Body of pancreas (tissue), 4 donors: ENCODE data around the gene UBE2L3. TPM values are rescaled to one million over a fixed set of nuclear protein-coding genes. Genes with fewer than 3 reads are reported as not detected.

ENCODE experiments used
- ATAC-seq: fragments of 150-250 bp; one replicate; pipeline ENCODE4 v1.9.1; 2016
- DNase-seq, 4 donors: peaks; one replicate each; pipeline ENCODE4 v3.0.0-alpha.2; 2019
- H3K27ac ChIP-seq, 4 donors: fragments of 200-600 bp; sonication (generic); 1 replicate in 3 of 4; 2 replicates in 1 of 4; pipeline versions ENCODE4 v1.5.1 to v1.6.1; 2016 to 2019; ENCODE audit warnings: mild to moderate bottlenecking in 1 of 4, mixed read lengths in 1 of 4, moderate library complexity in 1 of 4
- H3K27me3 ChIP-seq, 2 donors: fragments of 200-600 bp; sonication (generic); one replicate each; pipeline ENCODE4 v1.6.0; 2016; ENCODE audit warnings: mild to moderate bottlenecking in 1 of 2
- H3K36me3 ChIP-seq, 2 donors: fragments of 200-600 bp; sonication (generic); replicated peaks in 1 of 2; 2 replicates each; pipeline ENCODE4 v1.5.1; 2016; ENCODE audit warnings: low read depth in 2 of 2; ENCODE audit not compliant: insufficient read depth in 1 of 2
- H3K4me1 ChIP-seq: fragments of 200-600 bp; sonication (generic); one replicate; pipeline ENCODE4 v1.6.0; 2016
- H3K4me3 ChIP-seq, 2 donors: fragments of 200-600 bp; sonication (generic); 1 replicate in 1 of 2; 2 replicates in 1 of 2; pipeline ENCODE4 v1.5.1; 2016 to 2019
- H3K9me3 ChIP-seq, 3 donors: fragments of 200-600 bp; sonication (generic); 1 replicate in 2 of 3; 2 replicates in 1 of 3; pipeline ENCODE4 v1.5.1; 2016
- CTCF ChIP-seq, 7 experiments: fragments of 450-650 bp in 4 of 7; fragments of 200-600 bp in 3 of 7; sonication (generic) in 3 of 7; IDR thresholded peaks; one replicate each; pipeline ENCODE4 v1.5.1; 2016 to 2019; ENCODE audit warnings: antibody characterized with exemption in 7 of 7
- POLR2A ChIP-seq, 3 donors: fragments of 450-650 bp; IDR thresholded peaks; one replicate each; pipeline ENCODE4 v1.6.1; 2016; ENCODE audit warnings: antibody characterized with exemption in 3 of 3, mild to moderate bottlenecking in 2 of 3
- WGBS, 2 donors: methylation state at CpG; one replicate each; pipeline ENCODE4 v1.1.5; 2017; 5-methylcytosine and 5-hydroxymethylcytosine counted together
- intact Hi-C: fragments of 100-400 bp; cut with DNase I; formaldehyde crosslinking; loops from one replicate; pipeline ENCODE4 v1.15.1; 2023
- total RNA-seq, 2 donors: library from RNA; depleted of rRNA; stranded (reverse); fragments of >200 nt; gene quantifications; one replicate each; pipeline ENCODE4 v1.1.0, GENCODE V29; 2016

The UBE2L3 gene
- total RNA-seq, 2 donors from 2014 or later, result 17.4 to 33.3 TPM

GRCh38 chr22:21646608-21647590, 79.4 kb downstream of the UBE2L3 start:
- WGBS, 2 donors, result 42 to 43% methylated on average over 14 of the region's 14 CpGs
- DNase-seq, result peak; percentile 85 to 88 (median 87)
- peak; percentile 67 to 88 (median 84) for TF ChIP-seq CTCF (IDR thresholded peaks at IDR 0.05)
- TF ChIP-seq POLR2A (IDR thresholded peaks at IDR 0.05), result no peak

GRCh38 chr22:21650280-21650679, 82.8 kb downstream of the UBE2L3 start:
- Histone ChIP-seq H3K36me3 (peaks cover 0 to 2% of the 10 kb centered on the region in 2 donors), H3K9me3 (no peaks in the 10 kb centered on the region), H3K27me3 (no peaks in the 10 kb centered on the region), H3K27ac (no peak overlapping the region), H3K4me3 (no peak overlapping the region), H3K4me1 (peaks cover 30% of the 10 kb centered on the region)
- DNase-seq (no peak), ATAC-seq (no peak)
- no peak for TF ChIP-seq POLR2A (IDR thresholded peaks at IDR 0.05)
- no peak for TF ChIP-seq CTCF (IDR thresholded peaks at IDR 0.05)
- intact Hi-C loops, result no loop called here
- 87% methylated on average over 7 of the region's 7 CpGs for WGBS, 2 donors

More at GRCh38 chr22:21646608-21647590, 79.4 kb downstream of the UBE2L3 start:
- no peak overlapping the region for H3K27ac ChIP-seq
- H3K27me3 ChIP-seq, result no peaks in the 10 kb centered on the region
- intact Hi-C loops, result no loop called here
- H3K4me3 ChIP-seq, result no peak overlapping the region
- ATAC-seq, result peak; percentile 31
- H3K36me3 ChIP-seq, result peaks cover 0 to 2% of the 10 kb centered on the region in 2 donors
- peaks cover 41% of the 10 kb centered on the region for H3K4me1 ChIP-seq
- H3K9me3 ChIP-seq, result no peaks in the 10 kb centered on the region

- H3K27ac ChIP-seq, result no peak overlapping the region
- H3K4me3 ChIP-seq, result no peak overlapping the region
- ATAC-seq, result no peak
- H3K9me3 ChIP-seq, result no peaks in the 10 kb centered on the region
- peaks cover 30% of the 10 kb centered on the region for H3K4me1 ChIP-seq
- H3K27me3 ChIP-seq, result no peaks in the 10 kb centered on the region
- TF ChIP-seq POLR2A (IDR thresholded peaks at IDR 0.05) (no peak), CTCF (IDR thresholded peaks at IDR 0.05) (no peak)
- no peak for DNase-seq
- intact Hi-C loops, result no loop called here
- 33 to 54% methylated on average over 4 to 6 of the region's 6 CpGs for WGBS, 2 donors
- H3K36me3 ChIP-seq, result peaks cover 0 to 2% of the 10 kb centered on the region in 2 donors
Measured at GRCh38 chr22:21650823-21651520, 83.5 kb downstream of the UBE2L3 start.

GRCh38 chr22:21651521-21652009, 84.1 kb downstream of the UBE2L3 start:
- no peaks in the 10 kb centered on the region for H3K27me3 ChIP-seq
- TF ChIP-seq CTCF (IDR thresholded peaks at IDR 0.05), result no peak
- intact Hi-C loops, result no loop called here
- H3K36me3 ChIP-seq, result peaks cover 0 to 2% of the 10 kb centered on the region in 2 donors
- DNase-seq (no peak), ATAC-seq (no peak)
- no peaks in the 10 kb centered on the region for H3K9me3 ChIP-seq
- H3K4me1 ChIP-seq, result peaks cover 26% of the 10 kb centered on the region
- 12 to 42% methylated on average over 26 to 29 of the region's 29 CpGs for WGBS, 2 donors
- H3K4me3 ChIP-seq, result no peak overlapping the region
- peak overlapping the region in 1 of 4 donors; percentile 11 for H3K27ac ChIP-seq
